DOHH2 (cell line): ENCODE data around the gene TTC16.
A peak's percentile ranks its signal among the peaks of the same experiment; 100 is the strongest.

Source experiments
- H3F3A ChIP-seq: fragments of 200-600 bp; sonication (generic), shearing (Covaris generic); 2 replicates; pipeline ENCODE4 v1.6.0; 2016; ENCODE audit warnings: antibody characterized with exemption, mild to moderate bottlenecking; ENCODE audit not compliant: control insufficient read depth, insufficient read depth
- H3K27ac ChIP-seq: fragments of 200-600 bp; sonication (generic); 2 replicates; pipeline ENCODE4 v1.5.1; 2014; ENCODE audit warnings: low read depth, mild to moderate bottlenecking, low read length, moderate library complexity
- H3K27me3 ChIP-seq: fragments of 200-600 bp; sonication (generic); 2 replicates; pipeline ENCODE4 v1.6.1; 2014; ENCODE audit warnings: mild to moderate bottlenecking, low read length, mixed read lengths; ENCODE audit not compliant: control insufficient read depth
- H3K36me3 ChIP-seq: fragments of 200-600 bp; sonication (generic); 2 replicates; pipeline ENCODE4 v1.6.1; 2014; ENCODE audit warnings: mild to moderate bottlenecking, low read length, moderate library complexity, mixed read lengths; ENCODE audit not compliant: control insufficient read depth
- H3K4me1 ChIP-seq: fragments of 200-600 bp; sonication (generic); 2 replicates; pipeline ENCODE4 v1.6.1; 2014; ENCODE audit warnings: mild to moderate bottlenecking, low read length, mixed read lengths; ENCODE audit not compliant: control insufficient read depth
- H3K4me2 ChIP-seq: fragments of 200-600 bp; sonication (generic); 2 replicates; pipeline ENCODE4 v1.6.0; 2014; ENCODE audit warnings: mild to moderate bottlenecking, low read length, moderate library complexity
- H3K4me3 ChIP-seq: fragments of 200-600 bp; sonication (generic); 2 replicates; pipeline ENCODE4 v1.5.1; 2014; ENCODE audit warnings: mild to moderate bottlenecking, low read length, mixed read lengths
- H3K79me2 ChIP-seq: fragments of 200-600 bp; sonication (generic); 2 replicates; pipeline ENCODE4 v1.6.1; 2014; ENCODE audit warnings: mild to moderate bottlenecking, low read length, mixed read lengths; ENCODE audit not compliant: control insufficient read depth
- H3K9me2 ChIP-seq: fragments of 200-600 bp; sonication (generic); replicated peaks from 2 replicates; pipeline ENCODE4 v1.6.1; 2014; ENCODE audit warnings: mild to moderate bottlenecking, low read length, mixed read lengths; ENCODE audit not compliant: control insufficient read depth
- H3K9me3 ChIP-seq: fragments of 200-600 bp; sonication (generic); 2 replicates; pipeline ENCODE4 v1.6.1; 2014; ENCODE audit warnings: antibody characterized with exemption, low read length, mixed read lengths; ENCODE audit not compliant: control insufficient read depth, insufficient read depth
- H4K20me1 ChIP-seq: fragments of 200-600 bp; sonication (generic); 2 replicates; pipeline ENCODE4 v1.6.0; 2014; ENCODE audit warnings: low read depth, mild to moderate bottlenecking, antibody characterized with exemption, low read length, moderate library complexity; ENCODE audit not compliant: control insufficient read depth, insufficient read depth
- CTCF ChIP-seq: fragments of 200-600 bp; sonication (generic); IDR thresholded peaks from one replicate; pipeline ENCODE4 v1.5.1; 2014; ENCODE audit warnings: antibody characterized with exemption, mild to moderate bottlenecking, low read depth, low read length; ENCODE audit not compliant: poor library complexity, severe bottlenecking
- EZH2phosphoT487 ChIP-seq: fragments of 200-600 bp; sonication (generic); IDR thresholded peaks from 2 replicates; pipeline ENCODE4 v1.6.1; 2017; ENCODE audit warnings: borderline replicate concordance, mild to moderate bottlenecking, antibody characterized with exemption, low read length, moderate library complexity, mixed read lengths

The TTC16 gene

DNA sequence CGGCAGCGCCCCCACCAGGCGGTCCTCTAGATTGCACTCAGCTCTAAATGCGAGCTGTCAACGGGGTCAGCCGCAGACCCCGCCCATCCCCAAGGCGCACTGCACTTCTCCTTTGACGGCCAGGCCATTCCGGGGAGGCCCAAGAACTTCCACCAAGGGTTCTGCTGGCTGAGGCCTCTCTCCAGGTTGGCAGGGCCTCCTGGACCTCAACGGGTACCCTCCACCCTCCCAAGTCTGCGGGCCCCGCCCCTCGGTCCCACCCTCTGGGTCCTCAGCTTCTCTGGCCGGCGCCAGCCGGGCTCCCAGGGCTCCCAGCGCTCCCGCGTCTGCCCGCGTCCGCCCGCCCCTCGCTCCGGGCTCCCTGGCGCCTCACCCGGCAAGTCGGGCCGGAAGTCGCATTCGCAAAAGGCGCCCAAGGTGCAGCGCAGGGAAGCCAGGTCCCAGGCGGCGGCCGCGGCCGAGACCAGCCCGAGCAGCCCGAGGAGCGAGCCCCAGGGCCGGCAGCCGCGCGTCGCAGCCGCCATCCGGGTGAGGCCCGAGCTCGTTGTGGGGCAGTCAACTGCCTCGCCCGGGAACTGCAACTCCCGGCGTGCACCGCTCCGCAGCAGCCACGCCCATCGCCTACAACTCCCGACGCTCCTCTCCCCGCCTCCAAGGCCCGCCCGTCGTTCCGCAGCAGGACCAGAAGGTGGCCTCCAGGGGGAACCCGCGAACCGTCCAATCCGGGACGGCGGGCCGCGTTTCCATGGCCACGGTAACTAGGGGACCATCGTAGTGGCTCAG lies 19.1 kb downstream of the TTC16 start, which contains the start of gene TOR2A:
Gene TOR2A (minus strand): TSS at position 548 of the 783 bp plus-strand sequence. CDS start 24 bp downstream, at position 524.
- Histone ChIP-seq H4K20me1 (no peaks in the 10 kb centered on the region), H3K9me2 (no peaks in the 10 kb centered on the region), H3K9me3 (no peaks in the 10 kb centered on the region), H3K4me3 (peak within 1 kb of the TSS; percentile 85), H3K4me2 (peak within 1 kb of the TSS; percentile 80), H3K27me3 (no peaks in the 10 kb centered on the region), H3K79me2 (no peaks in the 10 kb centered on the region), H3K36me3 (no peaks in the 10 kb centered on the region), H3K27ac (peak within 1 kb of the TSS; percentile 67), H3K4me1 (peaks cover 17% of the 10 kb centered on the region), H3F3A (no peaks in the 10 kb centered on the region; the same call in 1 of the 2 replicates)
- TF ChIP-seq EZH2phosphoT487 (no peak), CTCF (peak; percentile 98)

DNA sequence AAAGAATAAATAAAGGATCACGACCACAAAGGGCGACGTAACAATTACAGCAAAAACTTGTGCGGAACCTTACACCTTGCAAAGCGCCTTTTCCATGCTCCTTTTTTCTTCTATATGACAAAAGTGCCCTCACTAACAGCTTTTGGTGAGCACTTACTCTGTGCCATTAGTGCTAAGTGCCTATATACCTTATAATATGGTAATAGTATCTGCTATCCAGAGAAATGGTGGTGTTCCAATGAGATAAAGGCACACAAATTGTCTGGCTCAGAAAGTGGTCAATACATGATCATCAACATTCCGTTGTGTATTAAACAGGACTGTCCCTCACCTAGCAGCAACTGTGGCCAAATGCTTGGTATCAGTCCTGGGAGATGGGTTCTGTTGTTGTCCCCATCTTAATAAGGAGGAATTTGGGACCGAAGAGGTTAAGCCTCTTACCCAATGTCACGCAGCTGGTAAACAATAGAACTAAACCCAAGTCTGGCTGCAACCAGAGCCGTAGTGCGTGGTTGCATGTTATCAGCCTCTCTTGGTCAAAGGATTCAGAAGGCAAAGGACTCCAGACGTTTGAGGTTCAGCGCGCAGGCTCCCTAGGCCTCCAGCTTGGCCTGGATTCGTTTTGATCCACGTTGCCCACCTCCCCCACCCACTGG lies 19.8 kb downstream of the TTC16 start:
- H3K9me3 ChIP-seq = no peaks in the 10 kb centered on the region
- H3K4me1 ChIP-seq = peaks cover 17% of the 10 kb centered on the region
- no peaks in the 10 kb centered on the region for H3K27me3 ChIP-seq
- H3F3A ChIP-seq = no peaks in the 10 kb centered on the region; the same call in 1 of the 2 replicates
- no peaks in the 10 kb centered on the region for H3K79me2 ChIP-seq
- H3K9me2 ChIP-seq = no peaks in the 10 kb centered on the region
- no peaks in the 10 kb centered on the region; the same call in 1 of the 2 replicates for H3K36me3 ChIP-seq
- peak overlapping the region; percentile 80 for H3K4me2 ChIP-seq
- H3K4me3 ChIP-seq = peak overlapping the region; percentile 85
- TF ChIP-seq EZH2phosphoT487 (no peak), CTCF (no peak)
- no peaks in the 10 kb centered on the region for H4K20me1 ChIP-seq
- no peak overlapping the region for H3K27ac ChIP-seq

GRCh38 chr9:127738666-127739065 lies 22.8 kb downstream of the TTC16 start:
- no peak overlapping the region for H3K4me3 ChIP-seq
- no peaks in the 10 kb centered on the region for H3K9me2 ChIP-seq
- peaks cover 15% of the 10 kb centered on the region for H3K4me1 ChIP-seq
- H3K79me2 ChIP-seq = no peaks in the 10 kb centered on the region
- no peak overlapping the region for H3K27ac ChIP-seq
- H3K4me2 ChIP-seq = no peak overlapping the region
- TF ChIP-seq EZH2phosphoT487 = no peak
- TF ChIP-seq CTCF = no peak
- no peaks in the 10 kb centered on the region; the same call in 1 of the 2 replicates for H3F3A ChIP-seq
- no peaks in the 10 kb centered on the region for H4K20me1 ChIP-seq
- H3K9me3 ChIP-seq = no peaks in the 10 kb centered on the region
- H3K36me3 ChIP-seq = peaks cover 5% of the 10 kb centered on the region; the same call in 1 of the 2 replicates
- H3K27me3 ChIP-seq = no peaks in the 10 kb centered on the region
